ENCODE results near the gene RNF44.

RNF44 gene

DNA sequence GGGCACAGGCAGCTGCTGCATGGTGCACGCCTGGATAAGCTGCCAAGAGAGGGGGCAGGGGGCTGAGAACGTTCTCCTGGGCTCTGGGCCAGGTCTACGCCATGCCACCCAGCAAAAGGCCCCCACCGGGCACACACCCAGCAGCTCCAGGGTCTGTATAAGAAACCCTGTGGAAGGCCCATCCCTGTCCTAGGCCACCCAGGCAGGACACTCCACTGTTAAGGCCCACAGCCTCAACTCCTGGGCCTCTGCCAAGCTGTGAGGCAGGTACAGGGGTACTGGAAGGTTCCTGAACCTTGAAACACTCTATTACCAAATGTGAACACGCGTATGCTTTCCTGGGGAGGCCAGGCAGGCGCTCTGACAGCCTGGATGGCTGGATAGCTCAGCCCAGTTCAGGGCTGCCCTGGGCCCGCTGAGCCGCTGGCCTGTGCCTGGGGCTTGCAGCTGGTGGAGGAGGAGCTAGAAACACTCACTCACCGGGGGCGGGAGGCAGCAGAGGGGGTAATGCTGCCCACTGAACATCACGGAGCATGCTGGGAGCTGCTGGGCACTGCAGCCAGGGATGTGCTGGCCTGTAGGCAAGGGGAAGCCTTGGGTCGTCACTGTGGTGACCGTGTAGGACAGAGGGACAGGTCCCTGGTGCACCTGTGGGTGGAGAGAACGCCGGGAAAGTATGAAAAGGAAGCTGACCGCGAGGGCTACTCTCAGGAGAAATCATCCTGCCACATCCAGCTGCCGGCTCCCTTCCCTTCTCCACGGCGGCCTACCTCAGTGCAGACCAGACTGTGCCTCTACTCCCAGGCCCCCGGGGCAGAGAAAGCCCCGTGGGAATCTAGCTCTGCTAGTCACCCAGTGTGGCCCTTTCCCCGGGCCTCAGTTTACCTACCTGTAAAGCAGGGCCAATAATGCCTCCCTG lies 6.0 kb downstream of the RNF44 start:
- H3K4me3 ChIP-seq (replicated peaks; ENCODE audit: insufficient read depth, low read length), result no peak overlapping the region
- peak in 1 of 2 experiments; percentile 61 for DNase-seq (ENCODE audit: low read depth in 1 of 2, low spot score in 1 of 2)
- no peak for TF ChIP-seq SPI1 (IDR thresholded peaks at IDR 0.05; ENCODE audit: borderline replicate concordance, low read depth)
- no peak for TF ChIP-seq GABPA (IDR thresholded peaks at IDR 0.05; ENCODE audit: low read depth)
- TF ChIP-seq, protein P1, sequence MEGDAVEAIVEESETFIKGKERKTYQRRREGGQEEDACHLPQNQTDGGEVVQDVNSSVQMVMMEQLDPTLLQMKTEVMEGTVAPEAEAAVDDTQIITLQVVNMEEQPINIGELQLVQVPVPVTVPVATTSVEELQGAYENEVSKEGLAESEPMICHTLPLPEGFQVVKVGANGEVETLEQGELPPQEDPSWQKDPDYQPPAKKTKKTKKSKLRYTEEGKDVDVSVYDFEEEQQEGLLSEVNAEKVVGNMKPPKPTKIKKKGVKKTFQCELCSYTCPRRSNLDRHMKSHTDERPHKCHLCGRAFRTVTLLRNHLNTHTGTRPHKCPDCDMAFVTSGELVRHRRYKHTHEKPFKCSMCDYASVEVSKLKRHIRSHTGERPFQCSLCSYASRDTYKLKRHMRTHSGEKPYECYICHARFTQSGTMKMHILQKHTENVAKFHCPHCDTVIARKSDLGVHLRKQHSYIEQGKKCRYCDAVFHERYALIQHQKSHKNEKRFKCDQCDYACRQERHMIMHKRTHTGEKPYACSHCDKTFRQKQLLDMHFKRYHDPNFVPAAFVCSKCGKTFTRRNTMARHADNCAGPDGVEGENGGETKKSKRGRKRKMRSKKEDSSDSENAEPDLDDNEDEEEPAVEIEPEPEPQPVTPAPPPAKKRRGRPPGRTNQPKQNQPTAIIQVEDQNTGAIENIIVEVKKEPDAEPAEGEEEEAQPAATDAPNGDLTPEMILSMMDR (IDR thresholded peaks at IDR 0.05; ENCODE audit: insufficient read depth, low read length), result no peak
- peak; percentile 8; the same call in 1 of the 2 replicates for TF ChIP-seq POLR2AphosphoS5 (IDR thresholded peaks at IDR 0.05; ENCODE audit: low read depth)
- TF ChIP-seq, protein P2, sequence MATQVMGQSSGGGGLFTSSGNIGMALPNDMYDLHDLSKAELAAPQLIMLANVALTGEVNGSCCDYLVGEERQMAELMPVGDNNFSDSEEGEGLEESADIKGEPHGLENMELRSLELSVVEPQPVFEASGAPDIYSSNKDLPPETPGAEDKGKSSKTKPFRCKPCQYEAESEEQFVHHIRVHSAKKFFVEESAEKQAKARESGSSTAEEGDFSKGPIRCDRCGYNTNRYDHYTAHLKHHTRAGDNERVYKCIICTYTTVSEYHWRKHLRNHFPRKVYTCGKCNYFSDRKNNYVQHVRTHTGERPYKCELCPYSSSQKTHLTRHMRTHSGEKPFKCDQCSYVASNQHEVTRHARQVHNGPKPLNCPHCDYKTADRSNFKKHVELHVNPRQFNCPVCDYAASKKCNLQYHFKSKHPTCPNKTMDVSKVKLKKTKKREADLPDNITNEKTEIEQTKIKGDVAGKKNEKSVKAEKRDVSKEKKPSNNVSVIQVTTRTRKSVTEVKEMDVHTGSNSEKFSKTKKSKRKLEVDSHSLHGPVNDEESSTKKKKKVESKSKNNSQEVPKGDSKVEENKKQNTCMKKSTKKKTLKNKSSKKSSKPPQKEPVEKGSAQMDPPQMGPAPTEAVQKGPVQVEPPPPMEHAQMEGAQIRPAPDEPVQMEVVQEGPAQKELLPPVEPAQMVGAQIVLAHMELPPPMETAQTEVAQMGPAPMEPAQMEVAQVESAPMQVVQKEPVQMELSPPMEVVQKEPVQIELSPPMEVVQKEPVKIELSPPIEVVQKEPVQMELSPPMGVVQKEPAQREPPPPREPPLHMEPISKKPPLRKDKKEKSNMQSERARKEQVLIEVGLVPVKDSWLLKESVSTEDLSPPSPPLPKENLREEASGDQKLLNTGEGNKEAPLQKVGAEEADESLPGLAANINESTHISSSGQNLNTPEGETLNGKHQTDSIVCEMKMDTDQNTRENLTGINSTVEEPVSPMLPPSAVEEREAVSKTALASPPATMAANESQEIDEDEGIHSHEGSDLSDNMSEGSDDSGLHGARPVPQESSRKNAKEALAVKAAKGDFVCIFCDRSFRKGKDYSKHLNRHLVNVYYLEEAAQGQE (IDR thresholded peaks at IDR 0.05; ENCODE audit: insufficient replicate concordance, low read depth), result no peak
- H3K27me3 ChIP-seq (ENCODE audit: insufficient read depth, poor library complexity, severe bottlenecking), result no peaks in the 10 kb centered on the region
- H3K27ac ChIP-seq (replicated peaks), result peak overlapping the region; percentile 99

DNA sequence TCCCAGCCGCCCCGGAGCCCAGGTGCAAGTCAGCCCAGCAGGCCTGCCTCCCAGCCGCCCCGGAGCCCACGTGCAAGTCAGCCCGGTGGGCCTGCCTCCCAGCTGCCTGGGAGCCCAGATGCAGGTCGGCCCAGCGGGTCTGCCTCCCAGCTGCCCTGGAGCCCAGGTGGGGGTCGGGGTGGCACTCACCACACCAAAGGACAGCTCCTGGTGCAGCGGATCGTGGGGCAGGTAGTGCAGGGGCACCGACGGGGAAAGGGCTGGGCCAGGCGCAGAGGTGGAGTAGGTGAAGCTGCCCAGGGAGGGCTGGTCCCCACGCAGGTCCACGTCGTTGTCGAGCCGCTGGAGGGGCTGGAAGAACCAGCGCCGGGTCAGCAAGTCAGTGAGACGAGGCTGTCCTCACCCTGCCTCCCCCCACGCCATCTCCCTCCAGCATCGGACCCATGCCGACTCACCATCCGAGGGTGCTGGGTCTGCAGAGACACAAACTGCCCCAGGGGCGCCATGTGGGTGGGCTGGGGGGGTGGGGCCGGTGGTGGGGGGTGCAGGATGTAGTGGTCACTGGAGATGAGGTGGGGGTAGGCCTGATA lies 6.7 kb downstream of the RNF44 start:
- TF ChIP-seq, protein P2 (IDR thresholded peaks at IDR 0.05; ENCODE audit: insufficient replicate concordance, low read depth), result no peak
- 0 out of 2 replicates have a peak, but pooled peaks have one; percentile 9 for TF ChIP-seq POLR2AphosphoS5 (IDR thresholded peaks at IDR 0.05; ENCODE audit: low read depth)
- no peak for TF ChIP-seq GABPA (IDR thresholded peaks at IDR 0.05; ENCODE audit: low read depth)
- TF ChIP-seq, protein P1 (IDR thresholded peaks at IDR 0.05; ENCODE audit: insufficient read depth, low read length), result no peak
- H3K27me3 ChIP-seq (ENCODE audit: insufficient read depth, poor library complexity, severe bottlenecking), result no peaks in the 10 kb centered on the region
- H3K4me3 ChIP-seq (replicated peaks; ENCODE audit: insufficient read depth, low read length), result no peak overlapping the region
- peak overlapping the region; percentile 99 for H3K27ac ChIP-seq (replicated peaks)
- DNase-seq (ENCODE audit: low read depth in 1 of 2, low spot score in 1 of 2), result no peak

GRCh38 chr5:176529741-176530141 lies 7.5 kb downstream of the RNF44 start:
- peak in 1 of 2 experiments; percentile 81 for DNase-seq (ENCODE audit: low read depth in 1 of 2, low spot score in 1 of 2)
- H3K4me3 ChIP-seq (replicated peaks; ENCODE audit: insufficient read depth, low read length), result no peak overlapping the region
- TF ChIP-seq, protein P1 (IDR thresholded peaks at IDR 0.05; ENCODE audit: insufficient read depth, low read length), result no peak
- TF ChIP-seq GABPA (IDR thresholded peaks at IDR 0.05; ENCODE audit: low read depth), result no peak
- TF ChIP-seq, protein P2 (IDR thresholded peaks at IDR 0.05; ENCODE audit: insufficient replicate concordance, low read depth), result no peak
- peak; percentile 41 for TF ChIP-seq POLR2AphosphoS5 (IDR thresholded peaks at IDR 0.05; ENCODE audit: low read depth)
- TF ChIP-seq SPI1 (IDR thresholded peaks at IDR 0.05; ENCODE audit: borderline replicate concordance, low read depth), result no peak
- peak overlapping the region; percentile 55 for H3K27ac ChIP-seq (replicated peaks)
- no peaks in the 10 kb centered on the region for H3K27me3 ChIP-seq (ENCODE audit: insufficient read depth, poor library complexity, severe bottlenecking)
